ENCODE measurements around the gene AGO3.
A peak's percentile ranks its signal among the peaks of the same experiment; 100 is the strongest.

AGO3 gene

DNA sequence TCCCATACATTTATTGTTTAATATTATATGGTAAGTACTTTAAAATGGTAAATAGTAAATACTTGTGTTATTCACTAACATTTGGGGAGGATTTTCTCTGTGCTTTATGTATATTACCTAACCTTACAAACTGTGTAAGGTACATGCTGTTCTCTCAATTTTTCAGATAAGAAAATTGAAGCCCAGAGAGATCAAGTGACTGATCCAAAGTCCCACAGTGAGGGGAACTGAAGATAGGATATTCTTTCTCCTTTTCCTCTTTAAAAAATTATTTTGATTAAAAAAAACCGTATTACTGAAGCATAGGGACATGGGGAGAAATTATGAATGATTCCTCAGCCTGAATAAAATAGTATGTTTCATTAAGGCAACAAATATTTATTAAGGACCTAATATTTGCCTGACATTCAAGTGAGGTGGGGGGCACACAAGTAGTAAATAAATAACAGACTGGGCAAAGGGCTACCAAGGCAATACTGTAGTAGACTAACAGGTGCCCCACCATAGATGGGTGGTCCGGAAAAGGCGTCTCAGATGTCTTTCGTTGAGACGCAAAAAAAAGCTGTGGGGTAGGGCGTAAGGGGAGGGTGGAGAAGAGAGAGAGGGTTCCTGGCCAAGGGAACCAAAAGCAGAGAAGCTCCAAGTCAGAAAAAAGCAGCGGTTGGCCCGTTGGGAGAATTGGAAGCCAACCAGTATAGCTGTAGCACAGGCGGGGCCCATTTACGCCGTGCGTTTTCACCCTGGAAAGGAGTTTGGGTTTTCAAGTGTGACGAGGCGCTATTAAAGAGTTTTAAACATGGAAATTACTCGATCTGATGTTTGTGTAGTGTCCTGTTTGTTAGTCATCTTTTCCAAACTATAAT lies 944 bp upstream of the AGO3 start:
- Histone ChIP-seq H3K36me3 (no peaks in the 10 kb centered on the region), H3K4me3 (ENCODE audit: low read depth, low read length) (peak overlapping the region; percentile 84), H3K9me3 (no peaks in the 10 kb centered on the region), H3K27me3 (no peaks in the 10 kb centered on the region), H3K4me1 (no peaks in the 10 kb centered on the region)
- TF ChIP-seq, protein P1, sequence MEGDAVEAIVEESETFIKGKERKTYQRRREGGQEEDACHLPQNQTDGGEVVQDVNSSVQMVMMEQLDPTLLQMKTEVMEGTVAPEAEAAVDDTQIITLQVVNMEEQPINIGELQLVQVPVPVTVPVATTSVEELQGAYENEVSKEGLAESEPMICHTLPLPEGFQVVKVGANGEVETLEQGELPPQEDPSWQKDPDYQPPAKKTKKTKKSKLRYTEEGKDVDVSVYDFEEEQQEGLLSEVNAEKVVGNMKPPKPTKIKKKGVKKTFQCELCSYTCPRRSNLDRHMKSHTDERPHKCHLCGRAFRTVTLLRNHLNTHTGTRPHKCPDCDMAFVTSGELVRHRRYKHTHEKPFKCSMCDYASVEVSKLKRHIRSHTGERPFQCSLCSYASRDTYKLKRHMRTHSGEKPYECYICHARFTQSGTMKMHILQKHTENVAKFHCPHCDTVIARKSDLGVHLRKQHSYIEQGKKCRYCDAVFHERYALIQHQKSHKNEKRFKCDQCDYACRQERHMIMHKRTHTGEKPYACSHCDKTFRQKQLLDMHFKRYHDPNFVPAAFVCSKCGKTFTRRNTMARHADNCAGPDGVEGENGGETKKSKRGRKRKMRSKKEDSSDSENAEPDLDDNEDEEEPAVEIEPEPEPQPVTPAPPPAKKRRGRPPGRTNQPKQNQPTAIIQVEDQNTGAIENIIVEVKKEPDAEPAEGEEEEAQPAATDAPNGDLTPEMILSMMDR (IDR thresholded peaks at IDR 0.05; ENCODE audit: low read depth, low read length), result no peak
- peak; percentile 13 for DNase-seq

DNA sequence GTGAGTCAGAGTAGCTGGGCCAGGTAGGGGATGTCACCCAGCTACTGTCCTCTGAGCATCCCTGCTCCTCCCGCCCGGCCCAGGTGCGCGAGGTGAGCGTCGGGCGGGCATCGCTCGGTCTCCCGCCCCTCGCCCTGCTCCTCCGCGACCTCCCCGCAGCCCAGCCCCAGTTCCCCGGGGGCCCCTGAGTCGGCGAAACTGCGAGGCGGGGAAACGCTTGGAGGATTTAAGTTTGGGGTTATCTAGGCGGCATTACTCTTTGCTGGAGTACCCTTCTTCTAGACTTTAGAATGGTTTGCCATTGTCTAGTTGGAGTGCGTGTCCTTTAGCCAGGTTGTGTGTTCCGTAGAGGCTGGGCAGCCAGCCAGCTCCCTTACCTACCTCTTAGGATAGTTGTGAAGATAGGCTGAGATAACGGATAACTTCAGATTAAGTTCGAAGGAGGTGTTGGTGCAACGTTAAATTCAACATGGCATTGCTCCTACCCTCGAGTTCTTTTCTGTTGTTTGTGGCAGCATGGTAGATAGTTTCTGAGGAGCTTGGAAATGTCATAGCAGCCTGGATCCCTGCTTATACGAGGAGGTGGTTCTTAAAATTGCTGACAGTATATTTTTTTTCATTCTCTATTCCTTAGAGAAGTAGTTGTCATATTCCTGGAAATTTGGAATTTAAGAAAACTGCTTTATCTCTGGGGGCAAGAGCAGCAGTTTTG lies 697 bp downstream of the AGO3 start:
- no peaks in the 10 kb centered on the region for H3K27me3 ChIP-seq
- peak overlapping the region; percentile 84 for H3K4me3 ChIP-seq (ENCODE audit: low read depth, low read length)
- peak; percentile 4 for DNase-seq
- H3K4me1 ChIP-seq, result no peaks in the 10 kb centered on the region
- TF ChIP-seq, protein P1 (IDR thresholded peaks at IDR 0.05; ENCODE audit: low read depth, low read length), result no peak
- H3K36me3 ChIP-seq, result no peaks in the 10 kb centered on the region
- H3K9me3 ChIP-seq, result no peaks in the 10 kb centered on the region

DNA sequence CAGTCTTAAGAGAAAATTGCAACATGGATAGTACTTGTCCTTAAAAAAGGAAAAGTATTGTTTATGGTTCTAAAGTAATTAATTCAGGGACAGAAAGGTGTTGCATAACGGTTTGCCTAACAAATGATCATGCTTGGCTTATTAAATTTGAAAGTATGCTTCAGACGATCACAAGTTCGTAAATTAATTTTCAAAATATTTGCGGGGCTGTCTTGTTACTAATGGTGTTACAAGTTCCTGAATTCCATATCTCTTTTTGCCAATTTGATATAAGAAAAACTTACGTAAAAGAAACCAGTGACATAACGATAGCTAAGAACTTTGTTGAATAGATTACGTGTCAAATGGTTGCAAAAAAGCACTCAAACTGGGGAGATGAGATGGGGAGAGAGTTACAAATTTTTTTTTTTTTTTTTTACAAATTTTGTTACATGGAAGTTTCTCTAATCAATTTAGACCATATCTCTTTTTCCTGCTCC lies 1.3 kb downstream of the AGO3 start:
- H3K4me3 ChIP-seq (ENCODE audit: low read depth, low read length), result peak overlapping the region; percentile 84

DNA sequence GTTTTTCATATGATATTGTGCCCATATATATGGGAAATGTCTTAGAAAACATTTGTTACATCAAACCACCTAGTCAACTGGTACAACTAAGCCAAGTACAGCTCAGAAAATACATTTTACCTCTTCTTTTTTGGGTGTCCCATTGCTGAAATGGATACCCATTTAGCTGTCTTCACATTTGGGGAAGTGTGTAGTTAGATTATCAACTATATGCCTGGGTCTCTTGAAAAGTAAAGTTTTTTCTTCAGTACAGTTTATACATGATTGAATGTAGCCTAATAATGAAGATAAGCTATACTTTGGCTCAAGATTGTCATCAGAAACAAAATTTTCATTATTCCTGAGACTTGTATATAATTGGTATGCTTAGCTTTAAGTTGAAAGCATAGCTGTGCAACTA lies 2.0 kb downstream of the AGO3 start:
- no peaks in the 10 kb centered on the region for H3K27me3 ChIP-seq
- no peak overlapping the region for H3K4me3 ChIP-seq (ENCODE audit: low read depth, low read length)
- H3K9me3 ChIP-seq, result no peaks in the 10 kb centered on the region
- TF ChIP-seq, protein P1 (IDR thresholded peaks at IDR 0.05; ENCODE audit: low read depth, low read length), result no peak
- no peak for DNase-seq
- no peaks in the 10 kb centered on the region for H3K4me1 ChIP-seq
- no peaks in the 10 kb centered on the region for H3K36me3 ChIP-seq

More for the DNA sequence above, 1.3 kb downstream of the AGO3 start:
- TF ChIP-seq, protein P1 (IDR thresholded peaks at IDR 0.05; ENCODE audit: low read depth, low read length), result no peak
- no peak for DNase-seq
- H3K9me3 ChIP-seq, result no peaks in the 10 kb centered on the region
- no peaks in the 10 kb centered on the region for H3K4me1 ChIP-seq
- H3K36me3 ChIP-seq, result no peaks in the 10 kb centered on the region
- no peaks in the 10 kb centered on the region for H3K27me3 ChIP-seq

DNA sequence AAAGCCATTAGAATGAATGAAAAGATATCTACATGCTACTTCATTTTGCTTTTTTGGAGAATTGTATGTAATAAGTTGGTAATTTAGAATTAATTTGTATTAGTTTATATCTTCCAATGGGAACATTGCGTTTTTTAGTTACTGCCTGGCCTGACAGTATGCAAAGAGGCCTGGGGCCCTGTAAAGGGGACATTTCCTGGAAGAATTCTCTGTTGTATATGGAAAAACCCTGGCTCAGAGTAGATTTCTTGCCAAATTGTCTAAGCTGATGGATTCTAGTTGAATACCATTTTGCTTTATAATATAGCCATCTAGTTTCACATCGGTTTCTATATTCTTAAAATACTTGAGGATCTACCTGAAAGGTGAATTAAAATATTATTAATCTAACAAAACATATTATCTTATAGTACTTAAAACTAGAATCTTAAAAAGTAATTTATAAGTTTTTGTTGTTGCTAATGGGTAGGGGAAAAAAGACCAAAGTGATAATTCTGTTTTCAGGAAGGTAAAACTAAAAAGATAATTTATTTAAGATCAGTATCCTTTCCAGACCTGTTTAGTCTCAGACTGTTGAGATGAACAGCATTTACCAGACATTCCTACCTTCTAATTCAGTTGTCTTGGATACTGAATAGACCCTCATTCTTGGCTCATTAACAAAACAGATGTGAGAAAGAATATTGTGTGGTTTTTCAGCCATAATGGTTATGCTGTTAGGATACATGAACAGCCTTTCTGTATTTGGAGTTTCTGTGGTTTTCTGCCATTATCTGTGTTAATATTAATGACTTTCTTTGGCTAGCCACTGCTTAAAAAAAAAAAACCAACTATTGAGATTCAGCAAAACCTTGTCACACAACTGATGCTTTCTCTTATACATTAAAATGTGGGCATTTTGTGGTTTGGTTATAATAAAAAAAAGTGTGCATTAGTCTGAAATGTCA lies 4.8 kb downstream of the AGO3 start:
- no peaks in the 10 kb centered on the region for H3K36me3 ChIP-seq
- H3K9me3 ChIP-seq, result no peaks in the 10 kb centered on the region
- no peaks in the 10 kb centered on the region for H3K27me3 ChIP-seq
- DNase-seq, result no peak
- TF ChIP-seq, protein P1 (IDR thresholded peaks at IDR 0.05; ENCODE audit: low read depth, low read length), result no peak
- no peak overlapping the region for H3K4me3 ChIP-seq (ENCODE audit: low read depth, low read length)
- no peaks in the 10 kb centered on the region for H3K4me1 ChIP-seq
